H9 (cell line): ENCODE results near the gene ARRDC1. TPM values are rescaled to one million over a fixed set of nuclear protein-coding genes. Genes with fewer than 3 reads are reported as not detected.

ENCODE experiments used
- DNase-seq: peaks from one replicate; pipeline ENCODE4 v3.0.0-alpha.2; 2017
- H2AFZ ChIP-seq: one replicate; pipeline ENCODE4 v1.6.1; 2013; ENCODE audit warnings: mild to moderate bottlenecking, low read length, control low read depth, moderate library complexity
- H2AK5ac ChIP-seq: 2 replicates; pipeline ENCODE4 v1.6.1; 2013; ENCODE audit warnings: low read length, control low read depth, mixed read lengths; ENCODE audit not compliant: insufficient read length
- H2BK120ac ChIP-seq: one replicate; pipeline ENCODE4 v1.6.1; 2013; ENCODE audit warnings: low read depth, mild to moderate bottlenecking, low read length, control low read depth, inconsistent platforms; ENCODE audit not compliant: poor library complexity, severe bottlenecking
- H2BK12ac ChIP-seq: 2 replicates; pipeline ENCODE4 v1.6.1; 2013; ENCODE audit warnings: low read length, control low read depth, mixed read lengths, low read depth; ENCODE audit not compliant: insufficient read length
- H2BK15ac ChIP-seq: 2 replicates; pipeline ENCODE4 v1.6.1; 2013; ENCODE audit warnings: low read depth, low read length, control low read depth
- H2BK20ac ChIP-seq: one replicate; pipeline ENCODE4 v1.6.1; 2013; ENCODE audit warnings: low read depth, mild to moderate bottlenecking, low read length, control low read depth, inconsistent platforms; ENCODE audit not compliant: poor library complexity, severe bottlenecking
- H2BK5ac ChIP-seq: 2 replicates; pipeline ENCODE4 v1.6.1; 2013; ENCODE audit warnings: low read length, control low read depth, mixed read lengths; ENCODE audit not compliant: insufficient read length
- H3K14ac ChIP-seq: 2 replicates; pipeline ENCODE4 v1.6.1; 2013; ENCODE audit warnings: low read length, control low read depth; ENCODE audit not compliant: insufficient read depth
- H3K18ac ChIP-seq: 2 replicates; pipeline ENCODE4 v1.6.1; 2013; ENCODE audit warnings: low read depth, mild to moderate bottlenecking, mixed read lengths, low read length, control low read depth; ENCODE audit not compliant: insufficient read length
- H3K23ac ChIP-seq: 2 replicates; pipeline ENCODE4 v1.6.1; 2013; ENCODE audit warnings: low read length, control low read depth, mixed read lengths, low read depth; ENCODE audit not compliant: insufficient read length
- H3K23me2 ChIP-seq: 2 replicates; pipeline ENCODE4 v1.6.1; 2013; ENCODE audit warnings: low read depth, mild to moderate bottlenecking, mixed read lengths, low read length, control low read depth; ENCODE audit not compliant: insufficient read length, poor library complexity, severe bottlenecking
- H3K27ac ChIP-seq: 2 replicates; pipeline ENCODE4 v1.5.1; 2013; ENCODE audit warnings: low read length, control low read depth, mixed read lengths, low read depth; ENCODE audit not compliant: insufficient read length
- H3K27me3 ChIP-seq: 2 replicates; pipeline ENCODE4 v1.6.1; 2013; ENCODE audit warnings: low read length, control low read depth, inconsistent platforms; ENCODE audit not compliant: insufficient read depth
- H3K4ac ChIP-seq: 2 replicates; pipeline ENCODE4 v1.6.1; 2013; ENCODE audit warnings: low read depth, mild to moderate bottlenecking, control low read depth, inconsistent platforms, low read length, moderate library complexity
- H3K4me1 ChIP-seq: 2 replicates; pipeline ENCODE4 v1.6.1; 2013; ENCODE audit warnings: low read length, control low read depth, inconsistent platforms; ENCODE audit not compliant: insufficient read depth
- H3K4me2 ChIP-seq: 2 replicates; pipeline ENCODE4 v1.6.1; 2013; ENCODE audit warnings: low read length, control low read depth, mixed read lengths; ENCODE audit not compliant: insufficient read length, insufficient read depth
- H3K56ac ChIP-seq: 2 replicates; pipeline ENCODE4 v1.6.1; 2013; ENCODE audit warnings: low read depth, mild to moderate bottlenecking, mixed read lengths, low read length, control low read depth; ENCODE audit not compliant: insufficient read length
- H3K79me1 ChIP-seq: 2 replicates; pipeline ENCODE4 v1.6.1; 2013; ENCODE audit warnings: low read depth, mild to moderate bottlenecking, moderate library complexity, low read length, control low read depth, inconsistent platforms; ENCODE audit not compliant: insufficient read depth, poor library complexity, severe bottlenecking
- H3K79me2 ChIP-seq: 2 replicates; pipeline ENCODE4 v1.6.1; 2013; ENCODE audit warnings: low read length, control low read depth, inconsistent platforms; ENCODE audit not compliant: insufficient read depth
- H3K9ac ChIP-seq: 2 replicates; pipeline ENCODE4 v1.6.1; 2013; ENCODE audit warnings: low read length, control low read depth, mixed read lengths; ENCODE audit not compliant: insufficient read length; ENCODE audit errors: extremely low read depth
- H3K9me3 ChIP-seq: one replicate; pipeline ENCODE4 v1.6.1; 2013; ENCODE audit warnings: low read depth, low read length, inconsistent platforms; ENCODE audit not compliant: control insufficient read depth
- H3T11ph ChIP-seq: one replicate; pipeline ENCODE4 v1.6.1; 2013; ENCODE audit warnings: mild to moderate bottlenecking, low read length, control low read depth, inconsistent platforms
- H4K20me1 ChIP-seq: one replicate; pipeline ENCODE4 v1.6.1; 2013; ENCODE audit not compliant: control insufficient read depth, insufficient read length, insufficient read depth
- H4K5ac ChIP-seq: 2 replicates; pipeline ENCODE4 v1.6.1; 2013; ENCODE audit warnings: low read depth, mild to moderate bottlenecking, mixed read lengths, low read length, control low read depth; ENCODE audit not compliant: insufficient read length
- H4K8ac ChIP-seq: replicated peaks from 2 replicates; pipeline ENCODE4 v1.6.1; 2013; ENCODE audit warnings: low read length, control low read depth, mixed read lengths, low read depth; ENCODE audit not compliant: insufficient read length
- H4K91ac ChIP-seq: 2 replicates; pipeline ENCODE4 v1.6.1; 2013; ENCODE audit warnings: low read depth, mild to moderate bottlenecking, moderate library complexity, mixed read lengths, low read length, control low read depth; ENCODE audit not compliant: insufficient read length
- H3K27ac Mint-ChIP-seq, 3 experiments: 2 replicates in 2 of 3; 3 replicates in 1 of 3; pipeline ENCODE4 v1.8.0; 2020 to 2021; ENCODE audit warnings: mixed read lengths in 3 of 3, mild to moderate bottlenecking in 1 of 3, moderate library complexity in 1 of 3
- H3K27me3 Mint-ChIP-seq: 2 replicates; pipeline ENCODE4 v1.8.0; 2021; ENCODE audit warnings: low read depth, mild to moderate bottlenecking, moderate library complexity, mixed read lengths
- H3K36me3 Mint-ChIP-seq, 3 experiments: 2 replicates in 2 of 3; 3 replicates in 1 of 3; pipeline ENCODE4 v1.8.0; 2020 to 2021; ENCODE audit warnings: low read depth in 3 of 3, mixed read lengths in 3 of 3; ENCODE audit not compliant: insufficient read depth in 1 of 3
- H3K4me1 Mint-ChIP-seq, 2 experiments: 2 replicates each; pipeline ENCODE4 v1.8.0; 2020; ENCODE audit warnings: mixed read lengths in 2 of 2
- H3K4me3 Mint-ChIP-seq, 2 experiments: 2 replicates in 1 of 2; 3 replicates in 1 of 2; pipeline ENCODE4 v1.8.0; 2020 to 2021; ENCODE audit warnings: mild to moderate bottlenecking in 2 of 2, mixed read lengths in 2 of 2, moderate library complexity in 1 of 2
- H3K9me3 Mint-ChIP-seq, 2 experiments: 2 replicates in 1 of 2; 3 replicates in 1 of 2; pipeline ENCODE4 v1.8.0; 2020; ENCODE audit warnings: mild to moderate bottlenecking in 2 of 2, mixed read lengths in 2 of 2, moderate library complexity in 1 of 2
- WGBS: extraction: QIAGEN DNeasy Blood & Tissue Kit; methylation state at CpG from one replicate; pipeline ENCODE4 v1.1.7; 2013; ENCODE audit warnings: missing lambda C conversion rate, low lambda C conversion rate, mixed read lengths; ENCODE audit not compliant: insufficient read length; ENCODE audit errors: extremely low coverage; 5-methylcytosine and 5-hydroxymethylcytosine counted together
- total RNA-seq: library from RNA; stranded (reverse); gene quantifications from 2 replicates; pipeline ENCODE4 v1.2.1, GENCODE V29; 2021
- TF ChIP-seq, protein P1 (sequence below): fragments of 200-600 bp; sonication (generic); conservative IDR thresholded peaks from 3 replicates; pipeline ENCODE4 v1.8.0; 2021; ENCODE audit warnings: antibody characterized with exemption, mild to moderate bottlenecking

ARRDC1 gene
- total RNA-seq, 1 experiment from 2014 or later, result 34.4 TPM

GRCh38 chr9:137664676-137665075 is 59.2 kb downstream of the ARRDC1 start:
- H2AK5ac ChIP-seq, result no peak overlapping the region
- H3K4me1 ChIP-seq, result peaks cover 19% of the 10 kb centered on the region; the same call in 1 of the 2 replicates
- H3K27me3 ChIP-seq, result no peaks in the 10 kb centered on the region
- no peak overlapping the region for H4K91ac ChIP-seq
- no peak overlapping the region for H4K8ac ChIP-seq
- peaks cover 4% of the 10 kb centered on the region for H3K23me2 ChIP-seq
- TF ChIP-seq, protein P1, sequence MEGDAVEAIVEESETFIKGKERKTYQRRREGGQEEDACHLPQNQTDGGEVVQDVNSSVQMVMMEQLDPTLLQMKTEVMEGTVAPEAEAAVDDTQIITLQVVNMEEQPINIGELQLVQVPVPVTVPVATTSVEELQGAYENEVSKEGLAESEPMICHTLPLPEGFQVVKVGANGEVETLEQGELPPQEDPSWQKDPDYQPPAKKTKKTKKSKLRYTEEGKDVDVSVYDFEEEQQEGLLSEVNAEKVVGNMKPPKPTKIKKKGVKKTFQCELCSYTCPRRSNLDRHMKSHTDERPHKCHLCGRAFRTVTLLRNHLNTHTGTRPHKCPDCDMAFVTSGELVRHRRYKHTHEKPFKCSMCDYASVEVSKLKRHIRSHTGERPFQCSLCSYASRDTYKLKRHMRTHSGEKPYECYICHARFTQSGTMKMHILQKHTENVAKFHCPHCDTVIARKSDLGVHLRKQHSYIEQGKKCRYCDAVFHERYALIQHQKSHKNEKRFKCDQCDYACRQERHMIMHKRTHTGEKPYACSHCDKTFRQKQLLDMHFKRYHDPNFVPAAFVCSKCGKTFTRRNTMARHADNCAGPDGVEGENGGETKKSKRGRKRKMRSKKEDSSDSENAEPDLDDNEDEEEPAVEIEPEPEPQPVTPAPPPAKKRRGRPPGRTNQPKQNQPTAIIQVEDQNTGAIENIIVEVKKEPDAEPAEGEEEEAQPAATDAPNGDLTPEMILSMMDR, result no peak
- H3K79me2 ChIP-seq, result peaks cover 16% of the 10 kb centered on the region; the same call in 1 of the 2 replicates
- H3K4ac ChIP-seq, result no peak overlapping the region
- Mint-ChIP-seq H3K36me3 (peaks cover 12 to 21% (median 18%) of the 10 kb centered on the region in 3 experiments), H3K9me3 (no peaks in the 10 kb centered on the region; a peak in 2 of 5 replicates), H3K4me3 (peak overlapping the region in 1 of 2 experiments; percentile 21; a peak in 3 of 5 replicates), H3K4me1 (peaks cover 62 to 69% of the 10 kb centered on the region in 2 experiments), H3K27ac (peak overlapping the region; percentile 45 to 96 (median 90)), H3K27me3 (no peaks in the 10 kb centered on the region)
- no peak overlapping the region for H3K56ac ChIP-seq
- H3K79me1 ChIP-seq, result no peaks in the 10 kb centered on the region
- peak overlapping the region; percentile 38 for H3K4me2 ChIP-seq
- H2AFZ ChIP-seq, result no peak overlapping the region
- H4K5ac ChIP-seq, result no peak overlapping the region
- no peak overlapping the region for H2BK120ac ChIP-seq
- peak overlapping the region; percentile 50 for H3K27ac ChIP-seq
- DNase-seq, result no peak
- 0 out of 2 replicates have a peak overlapping the region, but pooled peaks have one; percentile 34 for H3K14ac ChIP-seq
- no peak overlapping the region for H3T11ph ChIP-seq
- H4K20me1 ChIP-seq, result no peaks in the 10 kb centered on the region
- no peak overlapping the region for H2BK20ac ChIP-seq
- no peaks in the 10 kb centered on the region for H3K9me3 ChIP-seq
- H3K9ac ChIP-seq, result no peak overlapping the region
- H2BK12ac ChIP-seq, result peak overlapping the region; percentile 69
- no peak overlapping the region for H2BK15ac ChIP-seq
- no CpG with 5 or more reads among the region's 7 CpGs for whole genome bisulfite sequencing
- no peak overlapping the region for H3K23ac ChIP-seq
- H2BK5ac ChIP-seq, result no peak overlapping the region
- H3K18ac ChIP-seq, result peak overlapping the region; percentile 39

Other genes with a start within 250 kb of the ARRDC1 start
- 13.5 and 15.3 TPM in 2 replicates for gene EXD3, start 182.5 kb upstream of the ARRDC1 start, total RNA-seq
- gene NOXA1, start 182.3 kb upstream of the ARRDC1 start, total RNA-seq, result 1.8 and 2.0 TPM in 2 replicates
- 0.77 and 0.90 TPM in 2 replicates for gene ENTPD8, start 164.3 kb upstream of the ARRDC1 start, total RNA-seq
- 46.3 and 51.0 TPM in 2 replicates for gene NSMF, start 146.4 kb upstream of the ARRDC1 start, total RNA-seq
- 1.6 and 1.8 TPM in 2 replicates for gene PNPLA7, start 55.3 kb upstream of the ARRDC1 start, total RNA-seq
- gene MRPL41, start 53.8 kb upstream of the ARRDC1 start, total RNA-seq, result 52.2 and 53.6 TPM in 2 replicates
- 49.2 and 51.3 TPM in 2 replicates for gene DPH7, start 26.8 kb upstream of the ARRDC1 start, total RNA-seq
- 79.2 and 82.3 TPM in 2 replicates for gene ZMYND19, start 15.2 kb upstream of the ARRDC1 start, total RNA-seq
- gene EHMT1, start 13.3 kb downstream of the ARRDC1 start, total RNA-seq, result 112 and 121 TPM in 2 replicates